Right lobe of liver (tissue), 6 donors: ENCODE measurements around the gene ZBTB24. TPM values are rescaled to one million over a fixed set of nuclear protein-coding genes. Genes with fewer than 3 reads are reported as not detected.

Experiments used
- ATAC-seq, 4 donors: fragments of 200-7000 bp; cut with Tn5 transposase; one replicate each; pipeline ENCODE4 v1.9.1; 2020; ENCODE audit warnings: mild to moderate bottlenecking in 4 of 4, moderate library complexity in 4 of 4
- DNase-seq, 3 donors: peaks; one replicate each; pipeline ENCODE4 v3.0.0-alpha.2; 2020
- H3K27ac ChIP-seq, 3 donors: fragments of 200-600 bp; one replicate each; pipeline ENCODE4 v1.8.0; 2022
- H3K27me3 ChIP-seq, 2 donors: fragments of 200-600 bp; one replicate each; pipeline ENCODE4 v1.8.0; 2022
- H3K36me3 ChIP-seq, 4 donors: fragments of 200-600 bp; sonication (generic) in 1 of 4; one replicate each; pipeline versions ENCODE4 v1.5.1 to v1.8.0; 2017 to 2022; ENCODE audit warnings: control low read depth in 1 of 4
- H3K4me1 ChIP-seq, 4 donors: fragments of 200-600 bp; sonication (generic) in 1 of 4; one replicate each; pipeline versions ENCODE4 v1.5.1 to v1.8.0; 2017 to 2022; ENCODE audit warnings: control low read depth in 1 of 4
- H3K4me3 ChIP-seq, 3 donors: fragments of 200-600 bp; one replicate each; pipeline ENCODE4 v1.8.0; 2022
- H3K9me3 ChIP-seq, 4 donors: fragments of 200-600 bp; sonication (generic) in 1 of 4; one replicate each; pipeline versions ENCODE4 v1.5.1 to v1.8.0; 2017 to 2022; ENCODE audit warnings: control low read depth in 1 of 4
- CTCF ChIP-seq, 4 donors: fragments of 200-600 bp in 3 of 4; fragments of 450-650 bp in 1 of 4; IDR thresholded peaks; one replicate each; pipeline versions ENCODE4 v1.5.1 to v1.8.0; 2016 to 2022; ENCODE audit warnings: antibody characterized with exemption in 4 of 4, mild to moderate bottlenecking in 2 of 4
- POLR2A ChIP-seq: fragments of 450-650 bp; IDR thresholded peaks from one replicate; pipeline ENCODE4 v1.6.1; 2017; ENCODE audit warnings: antibody characterized with exemption, mild to moderate bottlenecking
- WGBS: methylation state at CpG from one replicate; pipeline ENCODE4 v1.1.6; 2018; ENCODE audit warnings: low coverage, low lambda C conversion rate; ENCODE audit not compliant: insufficient coverage; ENCODE audit errors: missing lambda C conversion rate; 5-methylcytosine and 5-hydroxymethylcytosine counted together
- intact Hi-C, 2 donors: fragments of 100-400 bp; cut with DNase I; formaldehyde crosslinking; loops; one replicate each; pipeline versions ENCODE4 v1.11.2 to v1.14.1; 2022
- total RNA-seq, 6 experiments: library from RNA; depleted of rRNA in 2 of 6; stranded (reverse); fragments of >200 nt in 2 of 6; fragmentation: NEBNext Ultra II Directional in 3 of 6; extraction: Animal tissue kit (Norgen Biotek cat#: 25700) in 3 of 6; gene quantifications; one replicate each; pipeline versions ENCODE4 v1.1.0 to v1.2.4, GENCODE V29; 2016 to 2023
- donor health status: DM: no; HTN: yes; CAD: no.
- donor health status: DM: no; HTN: no; CAD: no.
- donor health status: DM: no; HTN: no; CAD: no.
- donor health status: DM: no; HTN: yes; CAD: no.
- donor health status: DM: no; HTN: yes; CAD: no.

Gene ZBTB24
- total RNA-seq, 6 experiments from 2014 or later: 2.4 to 3.6 (median 2.7) TPM

- no peaks in the 10 kb centered on the region for H3K4me1 ChIP-seq
- DNase-seq: no peak
- no peaks in the 10 kb centered on the region for H3K27me3 ChIP-seq
- H3K9me3 ChIP-seq: no peaks in the 10 kb centered on the region
- WGBS: 53% methylated on average over 2 of the region's 3 CpGs
- ATAC-seq: no peak
- H3K4me3 ChIP-seq: no peak overlapping the region
- TF ChIP-seq CTCF (IDR thresholded peaks at IDR 0.05) (no peak), POLR2A (no peak)
- no peak overlapping the region for H3K27ac ChIP-seq
- intact Hi-C loops: no loop called here
- no peaks in the 10 kb centered on the region for H3K36me3 ChIP-seq
Observed at GRCh38 chr6:109516929-109517328, 33.9 kb upstream of the ZBTB24 start.

- WGBS: 53% methylated on average over 6 of the region's 6 CpGs
- no peak for DNase-seq
- Histone ChIP-seq H3K9me3 (no peaks in the 10 kb centered on the region), H3K27me3 (no peaks in the 10 kb centered on the region), H3K27ac (no peak overlapping the region), H3K4me3 (no peak overlapping the region), H3K36me3 (no peaks in the 10 kb centered on the region), H3K4me1 (no peaks in the 10 kb centered on the region)
- TF ChIP-seq POLR2A (no peak), CTCF (IDR thresholded peaks at IDR 0.05) (no peak)
- no peak for ATAC-seq
- intact Hi-C loops: no loop called here
Observed at GRCh38 chr6:109515781-109516409, 32.9 kb upstream of the ZBTB24 start.

GRCh38 chr6:109514946-109515345, 31.9 kb upstream of the ZBTB24 start:
- H3K4me3 ChIP-seq: no peak overlapping the region
- ATAC-seq: no peak
- no peaks in the 10 kb centered on the region for H3K9me3 ChIP-seq
- TF ChIP-seq CTCF (IDR thresholded peaks at IDR 0.05) (no peak), POLR2A (no peak)
- WGBS: 86% methylated on average over 3 of the region's 3 CpGs
- no peaks in the 10 kb centered on the region for H3K27me3 ChIP-seq
- no peaks in the 10 kb centered on the region for H3K4me1 ChIP-seq
- no peak overlapping the region for H3K27ac ChIP-seq
- intact Hi-C loops: no loop called here
- DNase-seq: no peak
- no peaks in the 10 kb centered on the region for H3K36me3 ChIP-seq

GRCh38 chr6:109513571-109514071, 30.6 kb upstream of the ZBTB24 start:
- Histone ChIP-seq H3K4me3 (no peak overlapping the region), H3K27ac (no peak overlapping the region), H3K27me3 (no peaks in the 10 kb centered on the region), H3K9me3 (no peaks in the 10 kb centered on the region), H3K36me3 (no peaks in the 10 kb centered on the region), H3K4me1 (no peaks in the 10 kb centered on the region)
- intact Hi-C loops: no loop called here
- DNase-seq: no peak
- TF ChIP-seq CTCF (IDR thresholded peaks at IDR 0.05) (no peak), POLR2A (no peak)
- 76% methylated on average over 2 of the region's 2 CpGs for WGBS
- no peak for ATAC-seq
